B cell (primary cell): Measurements from ENCODE around the gene AKR1C4. TPM values are rescaled to one million over a fixed set of nuclear protein-coding genes. Genes with fewer than 3 reads are reported as not detected.
"Not testable (repeated sequence)": the region's sequence is repeated elsewhere in the genome, so short reads cannot be mapped to it uniquely, and the experiment has no call there.

Experiments used
- ATAC-seq: fragments of 200-7000 bp; cut with Tn5 transposase; one replicate; pipeline ENCODE4 v1.10.0; 2021; ENCODE audit warnings: low read depth, mild to moderate bottlenecking, moderate number of reproducible peaks, moderate library complexity
- CTCF ChIA-PET: fragments of 350-600 bp; sonication (Branson Sonifier 250); formaldehyde crosslinking; loops from one replicate; lab custom pipeline; 2021; ENCODE audit warnings: antibody characterized with exemption, inconsistent platforms; lab: Charles Lee
- POLR2A ChIA-PET: fragments of 350-600 bp; sonication (Branson Sonifier 250); formaldehyde crosslinking; loops from one replicate; lab custom pipeline; 2021; ENCODE audit warnings: antibody characterized with exemption; lab: Charles Lee
- DNase-seq: peaks from one replicate; pipeline ENCODE4 v3.0.0; 2013
- H2AFZ ChIP-seq: 2 replicates; pipeline ENCODE4 v1.6.1; 2012; ENCODE audit warnings: mild to moderate bottlenecking, low read depth, low read length; ENCODE audit not compliant: insufficient read depth, poor library complexity, severe bottlenecking
- H3K27ac ChIP-seq, 2 donors: 1 replicate in 1 of 2; 2 replicates in 1 of 2; pipeline ENCODE4 v1.5.1; 2012 to 2013; ENCODE audit warnings: low read length in 2 of 2, mild to moderate bottlenecking in 2 of 2, moderate library complexity in 1 of 2
- H3K27me3 ChIP-seq, 4 experiments: fragments of 200-600 bp in 1 of 4; sonication (generic) in 1 of 4; replicated peaks in 1 of 4; 1 replicate in 2 of 4; 2 replicates in 2 of 4; pipeline versions ENCODE4 v1.6.1 to v1.7.0; 2013 to 2016; ENCODE audit warnings: low read length in 3 of 4, mild to moderate bottlenecking in 2 of 4, mixed read lengths in 1 of 4, moderate library complexity in 1 of 4; ENCODE audit not compliant: insufficient read depth in 4 of 4, control insufficient read depth in 3 of 4; ENCODE audit errors: control extremely low read depth in 1 of 4
- H3K36me3 ChIP-seq, 2 experiments: replicated peaks in 1 of 2; 1 replicate in 1 of 2; 2 replicates in 1 of 2; pipeline versions ENCODE4 v1.6.1 to v1.7.1; 2013; ENCODE audit warnings: low read length in 1 of 2; ENCODE audit not compliant: insufficient read depth in 2 of 2, control insufficient read depth in 1 of 2; ENCODE audit errors: control extremely low read depth in 1 of 2, extremely low read depth in 1 of 2
- H3K4me1 ChIP-seq, 2 donors: fragments of 200-600 bp in 1 of 2; sonication (generic) in 1 of 2; 1 replicate in 1 of 2; 2 replicates in 1 of 2; pipeline versions ENCODE4 v1.5.1 to v1.6.1; 2013 to 2017; ENCODE audit warnings: low read length in 2 of 2; ENCODE audit not compliant: control insufficient read depth in 2 of 2, insufficient read depth in 2 of 2
- H3K4me2 ChIP-seq: replicated peaks from 2 replicates; pipeline ENCODE3; 2012; ENCODE audit warnings: mild to moderate bottlenecking, low read depth, low read length; ENCODE audit not compliant: poor library complexity, severe bottlenecking
- H3K4me3 ChIP-seq, 5 experiments: fragments of 200-600 bp in 1 of 5; sonication (generic) in 1 of 5; 1 replicate in 3 of 5; 2 replicates in 2 of 5; pipeline versions ENCODE4 v1.5.1 to v1.7.0; 2011 to 2016; ENCODE audit warnings: low read length in 4 of 5, mild to moderate bottlenecking in 4 of 5, low read depth in 2 of 5, control low read depth in 1 of 5, moderate library complexity in 1 of 5; ENCODE audit not compliant: insufficient read depth in 1 of 5; ENCODE audit errors: control extremely low read depth in 1 of 5, extremely low read depth in 1 of 5
- H3K79me2 ChIP-seq: fragments of 200-600 bp; sonication (generic); one replicate; pipeline ENCODE4 v1.6.0; 2016; ENCODE audit warnings: low read length; ENCODE audit not compliant: control insufficient read depth, insufficient read depth
- H3K9ac ChIP-seq: fragments of 200-600 bp; sonication (generic); 2 replicates; pipeline ENCODE4 v1.6.1; 2017; ENCODE audit warnings: mild to moderate bottlenecking, low read length, moderate library complexity
- H3K9me3 ChIP-seq, 3 donors: one replicate each; pipeline versions ENCODE4 v1.6.1 to v1.7.1; 2013; ENCODE audit warnings: low read length in 2 of 3; ENCODE audit not compliant: control insufficient read depth in 2 of 3, insufficient read depth in 1 of 3; ENCODE audit errors: control extremely low read depth in 1 of 3
- H4K20me1 ChIP-seq: 2 replicates; pipeline ENCODE4 v1.6.0; 2012; ENCODE audit warnings: mild to moderate bottlenecking, low read length; ENCODE audit not compliant: insufficient read depth, control insufficient read depth, poor library complexity, severe bottlenecking
- H3K27ac Mint-ChIP-seq: one replicate; pipeline ENCODE4 v1.8.0; 2021; ENCODE audit warnings: mixed read lengths
- H3K27me3 Mint-ChIP-seq: one replicate; pipeline ENCODE4 v1.8.0; 2021; ENCODE audit warnings: mixed read lengths
- H3K4me1 Mint-ChIP-seq: one replicate; pipeline ENCODE4 v1.8.0; 2021; ENCODE audit warnings: mixed read lengths
- H3K4me3 Mint-ChIP-seq: one replicate; pipeline ENCODE4 v1.8.0; 2021; ENCODE audit warnings: mixed read lengths
- H3K9me3 Mint-ChIP-seq: one replicate; pipeline ENCODE4 v1.8.0; 2022; ENCODE audit warnings: mixed read lengths; ENCODE audit not compliant: insufficient read depth
- CTCF ChIP-seq: fragments of 200-600 bp; IDR thresholded peaks from one replicate; pipeline ENCODE4 v1.8.0; 2022; ENCODE audit warnings: antibody characterized with exemption, mild to moderate bottlenecking
- EZH2 ChIP-seq: IDR thresholded peaks from 2 replicates; pipeline ENCODE4 v1.6.1; 2012; ENCODE audit warnings: borderline replicate concordance, low read depth, mild to moderate bottlenecking, moderate library complexity, low read length; ENCODE audit not compliant: insufficient read depth, poor library complexity, severe bottlenecking
- WGBS: methylation state at CpG from one replicate; pipeline ENCODE4 v1.1.5; 2013; ENCODE audit warnings: missing lambda C conversion rate; ENCODE audit not compliant: insufficient coverage; 5-methylcytosine and 5-hydroxymethylcytosine counted together
- intact Hi-C: fragments of 100-400 bp; cut with micrococcal nuclease; formaldehyde crosslinking; loops from one replicate; pipeline ENCODE4 v1.10.0; 2022
- polyA plus RNA-seq: library from polyadenylated mRNA; depleted of rRNA; stranded (reverse); fragments of >200 nt; gene quantifications from 2 replicates; pipeline ENCODE4 v1.2.3, GENCODE V29; 2012
- total RNA-seq, 2 donors: library from RNA; stranded (reverse); fragments of 120-200 nt in 1 of 2; gene quantifications; 1 replicate in 1 of 2; 2 replicates in 1 of 2; pipeline versions ENCODE4 v1.2.3 to v1.2.4, GENCODE V29; 2013 to 2022

Gene AKR1C4
- total and polyA plus RNA-seq, 2 donors (not counting 1 experiment from before 2014, with no cell fraction given) = not detected

- CTCF ChIA-PET, H3K27me3 Mint-ChIP-seq: not testable (repeated sequence)
- 94% methylated on average over 11 of the region's 12 CpGs for WGBS
These were observed 16.1 kb upstream of the AKR1C4 start for GRCh38 chr10:5180503-5180902.

GRCh38 chr10:5183923-5184322 lies 12.7 kb upstream of the AKR1C4 start:
- TF ChIP-seq EZH2 (no peak), CTCF (no peak)
- Mint-ChIP-seq H3K4me1 (no peaks in the 10 kb centered on the region), H3K4me3 (no peak overlapping the region), H3K27me3 (no peaks in the 10 kb centered on the region), H3K27ac (no peak overlapping the region), H3K9me3 (no peaks in the 10 kb centered on the region)
- Histone ChIP-seq H4K20me1 (no peaks in the 10 kb centered on the region), H3K27ac (no peak overlapping the region), H3K4me3 (no peak overlapping the region), H3K27me3 (no peaks in the 10 kb centered on the region), H3K9ac (no peak overlapping the region), H3K36me3 (no peaks in the 10 kb centered on the region), H2AFZ (no peak overlapping the region), H3K79me2 (no peaks in the 10 kb centered on the region), H3K4me1 (no peaks in the 10 kb centered on the region), H3K9me3 (no peaks in the 10 kb centered on the region), H3K4me2 (no peak overlapping the region)
- ATAC-seq (no peak), DNase-seq (no peak)
- ChIA-PET CTCF (no interaction called here), POLR2A (no interaction called here)
- intact Hi-C loops = no loop called here
- 75% methylated on average over 1 of the region's 2 CpGs for WGBS

More at GRCh38 chr10:5180503-5180902, 16.1 kb upstream of the AKR1C4 start:
- H2AFZ ChIP-seq, H3K4me3 ChIP-seq, POLR2A ChIA-PET, H3K36me3 ChIP-seq, intact Hi-C loops, H4K20me1 ChIP-seq, H3K9me3 ChIP-seq, H3K4me2 ChIP-seq, H3K79me2 ChIP-seq, H3K27ac Mint-ChIP-seq, ATAC-seq, H3K4me1 ChIP-seq, DNase-seq, H3K9me3 Mint-ChIP-seq, H3K27ac ChIP-seq, H3K4me3 Mint-ChIP-seq, H3K27me3 ChIP-seq, H3K9ac ChIP-seq, H3K4me1 Mint-ChIP-seq: not testable (repeated sequence)
